ENCODE results near the gene NAGLU. TPM values are rescaled to one million over a fixed set of nuclear protein-coding genes. Genes with fewer than 3 reads are reported as not detected.

Gene NAGLU
- total and polyA plus RNA-seq, 2 of the 13 experiments (the other 11 are each of a cell fraction or from before 2014, with no cell fraction given) = 28.2 to 40.1 TPM

DNA sequence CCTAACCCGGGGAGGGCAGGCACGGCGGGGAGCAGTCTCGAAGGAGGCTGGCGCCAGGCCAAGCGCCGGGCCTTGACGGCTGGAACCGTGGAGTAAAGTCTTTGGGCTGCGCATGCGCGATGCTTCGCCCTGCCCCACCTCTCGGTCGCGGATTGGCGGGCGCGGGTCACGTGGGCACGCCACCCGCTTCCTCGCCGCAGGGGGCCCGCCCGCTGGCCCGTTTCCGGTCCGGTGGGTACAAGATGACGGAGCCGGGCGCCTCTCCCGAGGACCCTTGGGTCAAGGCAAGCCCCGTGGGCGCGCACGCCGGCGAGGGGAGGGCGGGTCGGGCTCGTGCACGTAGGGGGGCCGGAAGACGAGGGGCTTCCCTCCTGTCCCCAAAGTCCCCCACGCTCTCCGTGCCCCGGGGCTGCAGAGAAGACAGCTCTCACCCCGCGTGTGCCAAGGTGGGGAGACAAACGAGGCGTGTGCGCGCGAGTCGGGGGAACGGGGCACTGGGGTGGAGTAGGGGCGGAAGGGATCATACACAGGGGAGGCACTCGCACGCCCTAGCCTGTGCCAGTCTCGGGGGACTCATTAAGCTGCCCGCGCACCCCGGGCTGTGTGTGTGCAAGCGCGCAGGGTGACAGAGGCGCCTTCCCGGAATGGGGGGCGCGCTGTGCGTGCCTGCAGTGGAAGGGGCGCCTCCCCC, 31.0 kb downstream of the NAGLU start, which contains the start of gene MLX (continued):
- TF ChIP-seq, protein P1, sequence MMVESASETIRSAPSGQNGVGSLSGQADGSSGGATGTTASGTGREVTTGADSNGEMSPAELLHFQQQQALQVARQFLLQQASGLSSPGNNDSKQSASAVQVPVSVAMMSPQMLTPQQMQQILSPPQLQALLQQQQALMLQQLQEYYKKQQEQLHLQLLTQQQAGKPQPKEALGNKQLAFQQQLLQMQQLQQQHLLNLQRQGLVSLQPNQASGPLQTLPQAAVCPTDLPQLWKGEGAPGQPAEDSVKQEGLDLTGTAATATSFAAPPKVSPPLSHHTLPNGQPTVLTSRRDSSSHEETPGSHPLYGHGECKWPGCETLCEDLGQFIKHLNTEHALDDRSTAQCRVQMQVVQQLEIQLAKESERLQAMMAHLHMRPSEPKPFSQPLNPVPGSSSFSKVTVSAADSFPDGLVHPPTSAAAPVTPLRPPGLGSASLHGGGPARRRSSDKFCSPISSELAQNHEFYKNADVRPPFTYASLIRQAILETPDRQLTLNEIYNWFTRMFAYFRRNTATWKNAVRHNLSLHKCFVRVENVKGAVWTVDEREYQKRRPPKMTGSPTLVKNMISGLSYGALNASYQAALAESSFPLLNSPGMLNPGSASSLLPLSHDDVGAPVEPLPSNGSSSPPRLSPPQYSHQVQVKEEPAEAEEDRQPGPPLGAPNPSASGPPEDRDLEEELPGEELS (CRISPR knock-in tag; IDR thresholded peaks at IDR 0.05) = peak; percentile 58
- TF ChIP-seq, protein P2, sequence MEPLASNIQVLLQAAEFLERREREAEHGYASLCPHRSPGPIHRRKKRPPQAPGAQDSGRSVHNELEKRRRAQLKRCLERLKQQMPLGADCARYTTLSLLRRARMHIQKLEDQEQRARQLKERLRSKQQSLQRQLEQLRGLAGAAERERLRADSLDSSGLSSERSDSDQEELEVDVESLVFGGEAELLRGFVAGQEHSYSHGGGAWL (CRISPR knock-in tag; IDR thresholded peaks at IDR 0.05) = peak; percentile 69
- TF ChIP-seq, protein P3, sequence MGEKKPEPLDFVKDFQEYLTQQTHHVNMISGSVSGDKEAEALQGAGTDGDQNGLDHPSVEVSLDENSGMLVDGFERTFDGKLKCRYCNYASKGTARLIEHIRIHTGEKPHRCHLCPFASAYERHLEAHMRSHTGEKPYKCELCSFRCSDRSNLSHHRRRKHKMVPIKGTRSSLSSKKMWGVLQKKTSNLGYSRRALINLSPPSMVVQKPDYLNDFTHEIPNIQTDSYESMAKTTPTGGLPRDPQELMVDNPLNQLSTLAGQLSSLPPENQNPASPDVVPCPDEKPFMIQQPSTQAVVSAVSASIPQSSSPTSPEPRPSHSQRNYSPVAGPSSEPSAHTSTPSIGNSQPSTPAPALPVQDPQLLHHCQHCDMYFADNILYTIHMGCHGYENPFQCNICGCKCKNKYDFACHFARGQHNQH (CRISPR knock-in tag; IDR thresholded peaks at IDR 0.05) = peak; percentile 98
- TF ChIP-seq CREM (IDR thresholded peaks at IDR 0.05) (no peak), CREM (CRISPR knock-in tag; IDR thresholded peaks at IDR 0.05) (no peak), ZNF34 (CRISPR knock-in tag; IDR thresholded peaks at IDR 0.05; ENCODE audit: borderline replicate concordance) (peak; percentile 88; the same call in 1 of the 2 replicates), HNRNPH1 (optimal IDR thresholded peaks at IDR 0.05; ENCODE audit: low read depth, low read length) (no peak), ZNF251 (CRISPR knock-in tag; IDR thresholded peaks at IDR 0.05) (0 out of 2 replicates have a peak, but pooled peaks have one; percentile 42), ZNF761 (CRISPR knock-in tag; conservative IDR thresholded peaks at IDR 0.05) (peak; percentile 80; the same call in 1 of the 2 replicates), ZNF510 (CRISPR knock-in tag; IDR thresholded peaks at IDR 0.05; ENCODE audit: low read depth) (peak; percentile 85), ASH2L (IDR thresholded peaks at IDR 0.05; ENCODE audit: insufficient read length, low read depth, low read length) (peak; percentile 61), ZNF776 (CRISPR knock-in tag; IDR thresholded peaks at IDR 0.05) (peak; percentile 84; the same call in 1 of the 2 replicates), ZSCAN12 (CRISPR knock-in tag; IDR thresholded peaks at IDR 0.05) (0 out of 2 replicates have a peak, but pooled peaks have one; percentile 54), RBM22 (optimal IDR thresholded peaks at IDR 0.05; ENCODE audit: low read length) (peak; percentile 73), SOX6 (IDR thresholded peaks at IDR 0.05) (no peak), SOX6 (CRISPR knock-in tag; IDR thresholded peaks at IDR 0.05) (peak; percentile 58), MXD4 (CRISPR knock-in tag; IDR thresholded peaks at IDR 0.05) (peak; percentile 92), LCORL (IDR thresholded peaks at IDR 0.05) (no peak), LCORL (CRISPR knock-in tag; IDR thresholded peaks at IDR 0.05) (peak; percentile 90), THYN1 (CRISPR knock-in tag; IDR thresholded peaks at IDR 0.05; ENCODE audit: borderline replicate concordance, low read depth) (peak; percentile 86; the same call in 1 of the 2 replicates), ZBTB21 (CRISPR knock-in tag; IDR thresholded peaks at IDR 0.05) (0 out of 2 replicates have a peak, but pooled peaks have one; percentile 41), BCL6 (CRISPR knock-in tag; IDR thresholded peaks at IDR 0.05) (peak; percentile 26)
- TF ChIP-seq, protein P4, sequence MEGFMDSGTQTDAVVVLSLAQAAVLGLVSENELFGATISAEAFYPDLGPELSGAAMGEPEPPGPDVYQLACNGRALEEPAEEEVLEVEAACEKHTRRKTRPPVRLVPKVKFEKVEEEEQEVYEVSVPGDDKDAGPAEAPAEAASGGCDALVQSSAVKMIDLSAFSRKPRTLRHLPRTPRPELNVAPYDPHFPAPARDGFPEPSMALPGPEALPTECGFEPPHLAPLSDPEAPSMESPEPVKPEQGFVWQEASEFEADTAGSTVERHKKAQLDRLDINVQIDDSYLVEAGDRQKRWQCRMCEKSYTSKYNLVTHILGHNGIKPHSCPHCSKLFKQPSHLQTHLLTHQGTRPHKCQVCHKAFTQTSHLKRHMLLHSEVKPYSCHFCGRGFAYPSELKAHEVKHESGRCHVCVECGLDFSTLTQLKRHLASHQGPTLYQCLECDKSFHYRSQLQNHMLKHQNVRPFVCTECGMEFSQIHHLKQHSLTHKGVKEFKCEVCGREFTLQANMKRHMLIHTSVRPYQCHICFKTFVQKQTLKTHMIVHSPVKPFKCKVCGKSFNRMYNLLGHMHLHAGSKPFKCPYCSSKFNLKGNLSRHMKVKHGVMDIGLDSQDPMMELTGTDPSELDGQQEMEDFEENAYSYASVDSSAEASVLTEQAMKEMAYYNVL (CRISPR knock-in tag; IDR thresholded peaks at IDR 0.05; ENCODE audit: borderline replicate concordance) = peak; percentile 59; the same call in 1 of the 2 replicates
- TF ChIP-seq, protein P5, sequence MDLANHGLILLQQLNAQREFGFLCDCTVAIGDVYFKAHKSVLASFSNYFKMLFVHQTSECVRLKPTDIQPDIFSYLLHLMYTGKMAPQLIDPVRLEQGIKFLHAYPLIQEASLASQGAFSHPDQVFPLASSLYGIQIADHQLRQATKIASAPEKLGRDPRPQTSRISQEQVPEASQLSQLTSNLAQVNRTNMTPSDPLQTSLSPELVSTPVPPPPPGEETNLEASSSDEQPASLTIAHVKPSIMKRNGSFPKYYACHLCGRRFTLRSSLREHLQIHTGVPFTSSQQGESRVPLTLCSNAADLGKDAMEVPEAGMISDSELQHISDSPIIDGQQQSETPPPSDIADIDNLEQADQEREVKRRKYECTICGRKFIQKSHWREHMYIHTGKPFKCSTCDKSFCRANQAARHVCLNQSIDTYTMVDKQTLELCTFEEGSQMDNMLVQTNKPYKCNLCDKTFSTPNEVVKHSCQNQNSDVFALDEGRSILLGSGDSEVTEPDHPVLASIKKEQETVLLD (CRISPR knock-in tag; IDR thresholded peaks at IDR 0.05; ENCODE audit: low read depth) = peak; percentile 96

Measured in HepG2 (cell line).